ENCODE results near the gene MAGI2.
"Not testable (repeated sequence)": the region's sequence is repeated elsewhere in the genome, so short reads cannot be mapped to it uniquely, and the experiment has no call there.

Gene MAGI2

GRCh38 chr7:78510580-78511188, 942.8 kb downstream of the MAGI2 start:
- Histone ChIP-seq H3K9me3 (no peaks in the 10 kb centered on the region), H3K4me3 (ENCODE audit: low read depth in 1 of 2, low read length in 1 of 2) (no peak overlapping the region), H3K27ac (no peak overlapping the region), H3K36me3 (no peaks in the 10 kb centered on the region), H3K27me3 (no peaks in the 10 kb centered on the region), H3K4me1 (ENCODE audit: control insufficient read depth in 1 of 2, insufficient read depth in 1 of 2, low read depth in 1 of 2, low read length in 1 of 2) (no peaks in the 10 kb centered on the region)
- TF ChIP-seq CTCF (IDR thresholded peaks at IDR 0.05): no peak

- H3K4me1 ChIP-seq (ENCODE audit: control insufficient read depth in 1 of 2, insufficient read depth in 1 of 2, low read depth in 1 of 2, low read length in 1 of 2); H3K36me3 ChIP-seq; H3K9me3 ChIP-seq; H3K27me3 ChIP-seq; H3K27ac ChIP-seq; H3K4me3 ChIP-seq (ENCODE audit: low read depth in 1 of 2, low read length in 1 of 2): not testable (repeated sequence)
These were observed 950.2 kb downstream of the MAGI2 start for GRCh38 chr7:78503301-78503700.

DNA sequence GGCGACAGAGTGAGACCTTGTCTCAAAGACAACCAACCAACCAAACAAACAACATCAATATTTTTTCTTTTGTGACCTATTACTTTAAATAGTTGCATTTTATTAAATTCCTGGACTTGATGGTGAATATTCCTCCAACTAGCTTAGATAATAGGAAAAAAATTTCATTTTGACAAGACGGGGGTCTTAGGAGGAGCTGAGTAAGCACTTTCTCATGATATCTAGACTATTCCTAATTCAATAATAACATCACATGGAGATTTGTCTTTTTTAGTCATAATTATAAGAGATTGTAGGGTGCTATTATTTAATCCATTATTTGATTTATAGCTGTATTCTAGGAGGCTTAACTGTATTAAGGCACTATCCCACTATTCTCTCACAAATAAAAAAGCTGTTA, 952.4 kb downstream of the MAGI2 start:
- Histone ChIP-seq H3K36me3 (no peaks in the 10 kb centered on the region), H3K4me1 (ENCODE audit: control insufficient read depth in 1 of 2, insufficient read depth in 1 of 2, low read depth in 1 of 2, low read length in 1 of 2) (no peaks in the 10 kb centered on the region)

DNA sequence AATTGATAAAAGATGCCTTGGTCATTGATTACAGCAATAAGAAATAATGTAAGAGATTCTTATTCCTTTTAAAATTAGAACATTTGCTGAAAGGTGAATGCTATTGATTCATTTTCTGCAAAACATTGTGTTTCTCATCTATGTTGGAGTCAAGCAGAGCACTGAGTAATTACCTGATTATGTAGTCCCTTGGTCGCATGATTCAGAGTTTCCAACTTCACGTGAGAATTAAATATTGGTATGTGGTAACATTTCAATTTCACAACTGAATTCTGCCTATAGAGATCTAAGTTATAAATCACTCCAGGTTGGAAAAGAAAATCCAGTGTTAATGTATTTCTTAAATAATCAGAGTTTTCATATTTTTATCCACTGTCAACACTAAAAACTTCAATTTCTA, 953.5 kb downstream of the MAGI2 start:
- H3K4me3 ChIP-seq (ENCODE audit: low read depth in 1 of 2, low read length in 1 of 2): no peak overlapping the region
- H3K27me3 ChIP-seq: no peaks in the 10 kb centered on the region
- TF ChIP-seq CTCF (IDR thresholded peaks at IDR 0.05): no peak
- H3K9me3 ChIP-seq: no peaks in the 10 kb centered on the region
- no peaks in the 10 kb centered on the region for H3K4me1 ChIP-seq (ENCODE audit: control insufficient read depth in 1 of 2, insufficient read depth in 1 of 2, low read depth in 1 of 2, low read length in 1 of 2)
- no peaks in the 10 kb centered on the region for H3K36me3 ChIP-seq
- H3K27ac ChIP-seq: no peak overlapping the region

More for the DNA sequence above, 952.4 kb downstream of the MAGI2 start:
- Histone ChIP-seq H3K9me3 (no peaks in the 10 kb centered on the region), H3K27me3 (no peaks in the 10 kb centered on the region), H3K27ac (no peak overlapping the region), H3K4me3 (ENCODE audit: low read depth in 1 of 2, low read length in 1 of 2) (no peak overlapping the region)
- TF ChIP-seq CTCF (IDR thresholded peaks at IDR 0.05): no peak

DNA sequence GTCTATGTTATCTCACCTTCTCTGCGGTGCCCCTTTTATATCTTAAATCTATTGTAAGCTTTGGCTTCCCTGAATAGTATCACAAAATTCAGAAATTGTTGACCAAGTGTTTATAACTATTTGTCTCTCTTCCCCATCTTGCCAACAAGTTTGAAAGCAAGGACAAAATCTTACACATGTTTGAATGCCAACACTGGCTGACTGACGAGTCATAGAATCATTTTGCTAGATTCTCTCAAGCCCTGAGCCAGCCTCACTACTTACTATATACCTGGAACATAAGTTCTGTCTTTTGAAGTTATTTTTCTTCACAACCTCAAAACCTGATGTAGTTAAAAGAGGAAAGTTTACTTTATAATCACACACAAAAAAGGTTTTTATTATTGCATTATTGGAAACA, 954.2 kb downstream of the MAGI2 start:
- Histone ChIP-seq H3K4me1 (ENCODE audit: control insufficient read depth in 1 of 2, insufficient read depth in 1 of 2, low read depth in 1 of 2, low read length in 1 of 2) (no peaks in the 10 kb centered on the region), H3K4me3 (ENCODE audit: low read depth in 1 of 2, low read length in 1 of 2) (no peak overlapping the region), H3K27ac (no peak overlapping the region), H3K36me3 (no peaks in the 10 kb centered on the region), H3K9me3 (no peaks in the 10 kb centered on the region), H3K27me3 (no peaks in the 10 kb centered on the region)
- TF ChIP-seq CTCF (IDR thresholded peaks at IDR 0.05): no peak

GRCh38 chr7:78497728-78498427, 955.6 kb downstream of the MAGI2 start:
- no peak for TF ChIP-seq CTCF (IDR thresholded peaks at IDR 0.05)
- H3K9me3 ChIP-seq: no peaks in the 10 kb centered on the region
- no peak overlapping the region for H3K4me3 ChIP-seq (ENCODE audit: low read depth in 1 of 2, low read length in 1 of 2)
- H3K27me3 ChIP-seq: no peaks in the 10 kb centered on the region
- H3K27ac ChIP-seq: no peak overlapping the region
- no peaks in the 10 kb centered on the region for H3K36me3 ChIP-seq
- no peaks in the 10 kb centered on the region for H3K4me1 ChIP-seq (ENCODE audit: control insufficient read depth in 1 of 2, insufficient read depth in 1 of 2, low read depth in 1 of 2, low read length in 1 of 2)

All from neutrophil (primary cell).